Cardiac muscle cell (in vitro differentiated cells and primary cell): ENCODE data around the gene UBE4A. TPM values are rescaled to one million over a fixed set of nuclear protein-coding genes. Genes with fewer than 3 reads are reported as not detected.

Source experiments
- DNase-seq, 2 donors: peaks; one replicate each; pipeline versions ENCODE4 v3.0.0 to v3.0.0-alpha.2; 2010 to 2017; ENCODE audit warnings: low read depth in 1 of 2, low spot score in 1 of 2
- H3K27ac ChIP-seq: fragments of 200-600 bp; sonication (generic); 2 replicates; pipeline ENCODE4 v1.5.1; 2016
- H3K27me3 ChIP-seq: fragments of 200-600 bp; sonication (generic); 2 replicates; pipeline ENCODE4 v1.6.0; 2016; ENCODE audit warnings: control low read depth
- H3K36me3 ChIP-seq: fragments of 200-600 bp; sonication (generic); 2 replicates; pipeline ENCODE4 v1.5.1; 2016; ENCODE audit warnings: control low read depth
- H3K4me1 ChIP-seq: fragments of 200-600 bp; sonication (generic); 2 replicates; pipeline ENCODE4 v1.8.1; 2017; ENCODE audit warnings: low read depth, mild to moderate bottlenecking, mixed run types
- H3K4me3 ChIP-seq: fragments of 200-600 bp; sonication (generic); 2 replicates; pipeline ENCODE4 v1.5.1; 2016; ENCODE audit warnings: mild to moderate bottlenecking
- H3K9me3 ChIP-seq: fragments of 200-600 bp; sonication (generic); 2 replicates; pipeline ENCODE4 v1.5.1; 2017; ENCODE audit warnings: low read depth, mild to moderate bottlenecking, control low read depth
- CTCF ChIP-seq: IDR thresholded peaks from 2 replicates; pipeline ENCODE4 v1.5.1; 2012; ENCODE audit warnings: low read depth, mild to moderate bottlenecking, low read length
- polyA plus RNA-seq: library from polyadenylated mRNA; unstranded; fragments of >200 nt; fragmentation: Nextera tagmentation; extraction: Ambion mirVana; gene quantifications from 2 replicates; pipeline ENCODE4 v1.2.1, GENCODE V29; 2016
- total RNA-seq: library from RNA; depleted of rRNA; stranded (reverse); fragments of >200 nt; gene quantifications from 2 replicates; pipeline ENCODE4 v1.2.3, GENCODE V29; 2016

Gene UBE4A
- total and polyA plus RNA-seq, 2 experiments from 2014 or later: 17.4 to 23.6 TPM

- peak overlapping the region; percentile 99 for H3K4me3 ChIP-seq
- peak; percentile 31 to 61 for DNase-seq
- no peaks in the 10 kb centered on the region for H3K9me3 ChIP-seq
- H3K27ac ChIP-seq: peak overlapping the region; percentile 71
- H3K27me3 ChIP-seq: no peaks in the 10 kb centered on the region
- peaks cover 24% of the 10 kb centered on the region for H3K4me1 ChIP-seq
- no peak for TF ChIP-seq CTCF
- H3K36me3 ChIP-seq: no peaks in the 10 kb centered on the region
Measured at GRCh38 chr11:118437208-118438125, 78.1 kb downstream of the UBE4A start.

- no peak for TF ChIP-seq CTCF
- peak overlapping the region; percentile 71 for H3K27ac ChIP-seq
Measured at GRCh38 chr11:118438314-118438931, 79.0 kb downstream of the UBE4A start.

GRCh38 chr11:118439646-118440045 is 80.2 kb downstream of the UBE4A start:
- TF ChIP-seq CTCF: no peak
- Histone ChIP-seq H3K27ac (no peak overlapping the region), H3K27me3 (no peaks in the 10 kb centered on the region), H3K36me3 (no peaks in the 10 kb centered on the region), H3K4me1 (peaks cover 18% of the 10 kb centered on the region), H3K4me3 (no peak overlapping the region), H3K9me3 (no peaks in the 10 kb centered on the region)
- DNase-seq: no peak

More at GRCh38 chr11:118438314-118438931, 79.0 kb downstream of the UBE4A start:
- peaks cover 24% of the 10 kb centered on the region for H3K4me1 ChIP-seq
- H3K4me3 ChIP-seq: peak overlapping the region; percentile 99
- no peaks in the 10 kb centered on the region for H3K27me3 ChIP-seq
- peak; percentile 74 to 86 for DNase-seq
- no peaks in the 10 kb centered on the region for H3K9me3 ChIP-seq
- H3K36me3 ChIP-seq: no peaks in the 10 kb centered on the region

GRCh38 chr11:118441770-118442275 is 82.4 kb downstream of the UBE4A start:
- no peak for TF ChIP-seq CTCF
- Histone ChIP-seq H3K36me3 (no peaks in the 10 kb centered on the region), H3K27ac (no peak overlapping the region), H3K27me3 (no peaks in the 10 kb centered on the region), H3K9me3 (no peaks in the 10 kb centered on the region), H3K4me1 (peaks cover 18% of the 10 kb centered on the region), H3K4me3 (no peak overlapping the region)
- no peak for DNase-seq

- TF ChIP-seq CTCF: no peak
- H3K4me1 ChIP-seq: peaks cover 18% of the 10 kb centered on the region
- H3K36me3 ChIP-seq: no peaks in the 10 kb centered on the region
- DNase-seq: no peak
- H3K9me3 ChIP-seq: no peaks in the 10 kb centered on the region
- no peak overlapping the region for H3K27ac ChIP-seq
- no peak overlapping the region for H3K4me3 ChIP-seq
- H3K27me3 ChIP-seq: no peaks in the 10 kb centered on the region
Measured at GRCh38 chr11:118442301-118442700, 82.9 kb downstream of the UBE4A start.
